HG03575 (cell line): Measurements from ENCODE around the gene C11orf21.

ENCODE experiments used
- ATAC-seq: cut with Tn5 transposase; IDR thresholded peaks from one replicate; pipeline ENCODE4 v1.9.1; 2021; ENCODE audit not compliant: unreplicated experiment, insufficient number of reproducible peaks, low FRiP score; ENCODE audit errors: extremely low read depth

The C11orf21 gene

DNA sequence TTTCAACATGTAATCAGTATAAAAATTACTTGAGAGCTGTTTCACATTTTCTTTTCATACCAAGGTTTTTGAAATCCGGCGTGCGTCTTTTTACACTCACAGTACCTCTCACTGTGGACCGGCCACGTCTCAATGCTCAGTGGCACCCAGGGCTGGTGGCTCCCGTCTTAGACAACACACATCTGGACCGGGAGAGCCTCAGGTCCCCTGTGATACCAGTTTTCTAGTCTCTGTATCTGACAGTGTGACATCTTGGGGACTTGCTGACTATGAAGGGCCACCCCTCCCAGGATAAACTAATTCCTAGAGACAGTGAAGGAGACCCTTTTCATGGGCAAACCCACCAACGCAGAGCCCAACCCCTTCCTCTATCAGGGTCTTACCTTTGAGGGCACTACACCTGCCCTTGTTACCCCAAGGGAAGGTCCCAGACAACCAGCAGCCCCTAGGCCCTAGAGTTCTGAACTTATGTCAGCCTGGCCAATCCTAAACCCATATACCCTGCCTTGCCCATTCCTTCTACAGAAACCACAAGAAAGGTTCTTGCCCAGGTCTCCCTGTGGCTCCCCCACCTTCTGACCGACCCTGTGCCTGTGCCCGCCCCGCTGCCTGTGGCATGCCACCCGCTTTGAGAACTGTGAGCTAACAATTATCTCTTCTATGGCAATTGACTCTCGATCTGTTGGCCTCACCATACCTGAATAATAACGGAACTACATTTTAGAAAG, 25.3 kb downstream of the C11orf21 start:
- no peak for ATAC-seq

DNA sequence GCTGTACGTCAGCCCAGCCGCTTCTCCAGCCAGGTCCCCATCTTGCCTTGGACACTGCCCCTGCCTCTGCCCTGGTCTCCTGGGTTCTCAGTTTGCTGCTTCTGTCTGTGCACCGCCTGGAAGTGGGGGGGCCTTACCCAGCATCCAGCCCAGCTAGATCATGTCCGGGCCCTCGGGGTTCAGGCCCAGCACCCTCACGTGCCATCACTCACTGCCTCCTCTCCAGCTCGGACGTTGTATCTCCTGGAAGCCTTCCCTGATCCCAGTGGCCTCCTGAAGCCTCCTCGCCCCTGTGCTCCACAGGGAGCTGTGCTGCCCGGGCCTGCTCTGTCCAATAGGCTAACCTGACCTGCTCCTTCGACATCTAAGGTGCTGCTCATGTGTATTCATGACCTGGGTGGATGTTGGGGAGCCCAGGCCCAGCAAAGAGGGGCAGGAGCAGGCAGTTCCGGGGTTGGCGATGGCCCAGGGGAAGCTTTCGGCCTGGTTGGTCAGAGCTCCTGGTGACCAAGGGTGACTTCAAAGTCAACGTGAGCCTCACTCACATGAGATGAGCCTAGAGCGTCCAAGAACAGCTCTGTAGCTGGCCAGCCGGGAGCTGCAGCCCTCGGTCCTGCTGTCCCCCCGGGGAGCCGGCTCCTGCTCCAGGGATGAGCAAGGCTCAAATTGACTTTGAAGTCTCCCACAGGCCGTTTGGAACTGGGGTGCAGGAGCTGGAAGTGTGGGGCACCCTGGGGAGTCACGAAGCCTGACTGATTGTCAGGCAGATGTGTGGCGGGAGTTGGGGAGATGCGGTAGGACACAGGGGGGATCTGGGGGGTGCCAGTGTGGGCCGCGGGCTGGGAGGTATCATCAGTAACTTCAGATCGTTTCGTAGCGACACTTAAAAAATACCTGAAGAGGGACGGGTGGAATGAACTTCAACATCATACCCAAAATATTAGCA, 26.1 kb downstream of the C11orf21 start:
- no peak for ATAC-seq

DNA sequence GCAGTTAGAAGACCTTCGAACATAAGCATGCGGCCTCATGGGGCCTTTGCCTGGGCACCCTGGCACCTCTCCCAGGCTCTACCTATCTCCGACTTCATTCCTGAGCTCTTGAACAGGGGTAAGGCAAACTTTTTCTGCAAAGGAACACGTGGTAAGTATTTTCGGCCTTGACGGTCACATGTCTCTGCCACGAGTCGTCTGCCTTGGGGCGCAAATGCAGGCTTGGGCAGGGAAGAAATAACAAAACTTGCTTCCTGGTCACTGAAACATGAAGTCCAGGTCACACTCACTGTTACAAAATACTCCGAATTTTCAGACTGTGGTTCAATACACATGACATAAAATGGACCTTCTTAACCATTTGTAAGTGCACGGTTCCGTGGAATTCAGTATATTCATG, 27.9 kb downstream of the C11orf21 start:
- ATAC-seq = no peak

DNA sequence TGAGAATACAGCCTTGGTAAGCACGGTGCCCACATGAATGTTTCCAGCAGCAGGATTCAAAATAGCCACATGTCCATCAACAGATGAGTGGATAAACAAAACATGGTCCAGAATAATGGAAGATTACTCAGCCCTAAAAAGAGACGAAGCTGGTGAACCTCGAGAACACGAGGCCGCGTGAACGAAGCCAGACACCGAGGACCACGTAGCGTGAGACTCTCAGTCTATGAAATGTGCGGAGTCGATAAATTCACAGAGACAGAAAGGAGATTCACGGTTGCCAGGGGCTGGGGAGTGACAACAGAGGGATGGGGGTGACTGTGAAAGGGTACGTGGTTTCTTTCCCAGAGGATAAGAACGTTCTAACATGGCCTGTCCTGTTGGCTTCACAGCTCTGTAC, 28.4 kb downstream of the C11orf21 start:
- ATAC-seq = no peak

DNA sequence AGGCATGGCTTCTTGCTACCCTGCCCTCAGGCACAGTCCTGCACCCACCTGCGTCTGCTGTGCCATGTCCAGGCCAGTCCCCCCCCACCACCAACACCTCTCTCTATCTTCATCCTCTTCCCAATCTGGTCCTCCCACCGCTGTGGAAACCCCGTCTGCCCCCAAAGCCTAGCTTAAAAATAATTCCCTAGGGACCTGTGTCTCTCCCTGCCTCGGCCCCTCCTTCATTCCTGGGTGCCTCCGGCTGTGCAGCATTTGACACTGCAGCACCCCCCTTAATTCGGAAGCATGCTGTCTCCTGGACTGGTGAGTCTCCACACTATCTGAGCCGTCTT, 28.8 kb downstream of the C11orf21 start:
- no peak for ATAC-seq

DNA sequence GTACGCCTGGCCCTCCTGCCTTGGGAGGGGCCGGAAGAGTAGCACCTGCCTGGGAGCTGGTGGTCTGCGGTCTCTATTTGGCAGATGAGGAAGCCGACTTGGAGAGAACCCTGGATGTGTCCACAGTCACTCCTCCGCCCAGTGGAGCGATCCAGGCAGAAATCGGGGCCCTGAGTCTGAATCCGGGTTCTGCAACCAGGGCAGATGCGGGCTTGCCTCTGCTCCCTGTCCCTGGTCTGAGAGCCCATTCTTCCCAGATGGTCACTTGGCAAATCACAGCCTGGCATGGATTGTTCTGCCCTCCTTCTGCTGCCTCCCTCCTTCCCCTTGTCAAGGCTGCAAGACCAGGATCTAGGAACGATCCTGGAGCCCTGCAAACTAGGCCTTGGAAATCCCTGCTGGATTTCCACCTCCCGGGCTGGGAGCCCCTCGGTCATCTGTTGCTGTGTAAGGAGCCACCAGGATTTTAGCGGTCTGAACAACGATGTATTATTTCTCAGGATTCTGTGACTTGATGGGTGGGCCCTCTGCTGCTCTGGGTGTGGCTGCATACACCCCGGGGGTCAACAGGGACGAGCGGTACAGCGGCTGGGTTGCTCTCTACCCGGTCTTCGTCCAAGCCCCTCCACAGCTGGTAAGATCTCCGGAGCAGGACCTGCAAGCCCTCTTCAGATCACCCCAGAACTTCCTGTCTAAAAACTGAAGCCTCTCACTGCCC, 29.3 kb downstream of the C11orf21 start:
- no peak for ATAC-seq

DNA sequence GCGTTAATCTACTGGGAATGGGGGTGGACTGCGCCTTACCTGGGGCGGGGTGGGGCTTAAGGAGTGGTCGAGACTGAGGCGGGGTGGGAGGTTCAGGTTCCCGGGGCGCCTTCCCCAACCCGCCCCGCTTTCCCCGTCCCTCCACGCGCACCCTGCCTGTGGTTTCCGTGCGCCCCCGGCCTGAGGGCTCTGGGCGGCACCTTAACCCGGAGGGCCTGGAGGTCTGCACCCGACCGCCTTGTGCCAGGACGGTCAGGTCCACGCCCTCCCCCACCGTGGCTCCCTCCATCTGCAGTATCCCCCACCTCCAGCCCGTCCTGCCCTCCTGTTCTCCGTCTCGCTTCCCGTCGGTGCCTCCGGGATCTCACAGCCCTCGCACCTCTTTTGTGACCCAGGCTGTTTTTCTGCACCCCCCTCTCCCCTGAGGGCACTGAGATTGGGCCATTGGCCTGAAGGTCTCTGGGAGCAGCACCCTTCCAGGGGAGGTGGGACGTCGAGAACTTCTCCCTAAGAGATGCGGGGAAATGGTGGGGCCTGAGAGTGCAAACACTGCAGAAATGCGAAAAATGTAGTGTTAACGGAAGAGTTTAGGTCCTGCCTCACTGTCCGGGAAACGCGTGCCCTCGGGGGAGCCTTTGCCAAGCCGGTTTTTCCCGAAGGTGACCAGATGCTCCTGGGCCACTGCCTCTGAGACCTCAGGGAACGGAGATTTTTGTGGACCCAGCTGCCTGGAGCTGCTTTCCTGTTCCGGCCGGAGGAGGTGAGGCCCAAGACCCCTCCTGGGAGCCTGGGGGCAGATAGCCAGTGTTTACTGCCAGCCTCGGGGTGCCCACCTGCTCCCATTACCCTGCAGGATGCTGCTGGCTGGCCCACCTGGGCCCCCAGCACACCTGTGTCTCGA, 30.1 kb downstream of the C11orf21 start:
- no peak for ATAC-seq

DNA sequence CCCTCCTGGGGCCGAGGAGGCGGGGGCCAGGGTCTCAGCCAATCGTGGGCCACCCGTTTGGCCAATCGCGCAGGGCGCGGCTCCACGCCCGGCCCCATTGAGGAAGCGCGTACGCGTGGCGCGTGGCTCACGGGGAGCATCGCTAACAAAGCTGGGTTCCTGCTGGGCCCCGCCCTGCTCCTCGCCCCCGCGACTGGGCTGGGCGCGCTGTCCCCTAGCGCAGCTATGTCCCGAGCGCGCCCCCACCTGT, 30.7 kb downstream of the C11orf21 start:
- ATAC-seq = no peak

DNA sequence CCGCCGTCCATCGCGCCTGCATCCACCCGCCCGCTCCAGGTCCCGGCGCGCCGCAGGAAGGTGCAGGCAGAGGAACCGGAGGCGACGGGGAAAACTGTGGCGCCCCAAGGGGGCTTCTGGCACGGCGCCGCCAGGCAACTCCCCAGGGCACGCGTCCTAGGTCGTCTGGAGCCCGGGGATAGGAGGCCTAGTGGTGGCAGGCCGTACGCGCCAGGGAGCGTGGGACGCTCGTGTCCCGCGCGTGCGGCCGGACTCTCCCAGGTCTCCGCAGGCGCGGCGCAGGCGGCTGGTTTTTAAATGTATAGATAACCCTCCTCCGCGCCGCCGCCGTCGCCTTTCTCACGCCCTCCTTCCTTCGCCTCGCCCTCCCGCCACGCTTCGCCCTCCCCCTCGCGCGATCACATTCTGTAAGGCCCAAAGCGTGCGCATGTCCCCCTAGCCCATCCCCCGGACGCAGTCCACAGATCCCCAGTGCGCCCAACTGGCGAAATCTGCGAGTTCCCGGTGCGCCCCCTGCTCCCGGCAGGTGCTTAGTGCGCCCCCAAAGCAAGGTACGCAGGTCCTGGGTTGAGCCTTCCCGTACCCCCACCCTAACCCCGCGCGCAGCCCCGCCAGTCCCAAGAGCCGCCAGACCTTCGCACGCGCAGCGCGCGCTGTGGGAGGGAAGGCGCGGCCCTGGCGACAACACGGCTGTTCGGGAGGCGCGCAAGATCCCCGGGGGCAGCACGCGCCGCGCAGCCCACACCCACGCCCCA, 31.2 kb downstream of the C11orf21 start, which contains the start of gene ASCL2:
Gene ASCL2 (minus strand): TSS at position 267 of the 755 bp plus-strand sequence. CDS start 256 bp downstream, at position 11.
- ATAC-seq = no peak

DNA sequence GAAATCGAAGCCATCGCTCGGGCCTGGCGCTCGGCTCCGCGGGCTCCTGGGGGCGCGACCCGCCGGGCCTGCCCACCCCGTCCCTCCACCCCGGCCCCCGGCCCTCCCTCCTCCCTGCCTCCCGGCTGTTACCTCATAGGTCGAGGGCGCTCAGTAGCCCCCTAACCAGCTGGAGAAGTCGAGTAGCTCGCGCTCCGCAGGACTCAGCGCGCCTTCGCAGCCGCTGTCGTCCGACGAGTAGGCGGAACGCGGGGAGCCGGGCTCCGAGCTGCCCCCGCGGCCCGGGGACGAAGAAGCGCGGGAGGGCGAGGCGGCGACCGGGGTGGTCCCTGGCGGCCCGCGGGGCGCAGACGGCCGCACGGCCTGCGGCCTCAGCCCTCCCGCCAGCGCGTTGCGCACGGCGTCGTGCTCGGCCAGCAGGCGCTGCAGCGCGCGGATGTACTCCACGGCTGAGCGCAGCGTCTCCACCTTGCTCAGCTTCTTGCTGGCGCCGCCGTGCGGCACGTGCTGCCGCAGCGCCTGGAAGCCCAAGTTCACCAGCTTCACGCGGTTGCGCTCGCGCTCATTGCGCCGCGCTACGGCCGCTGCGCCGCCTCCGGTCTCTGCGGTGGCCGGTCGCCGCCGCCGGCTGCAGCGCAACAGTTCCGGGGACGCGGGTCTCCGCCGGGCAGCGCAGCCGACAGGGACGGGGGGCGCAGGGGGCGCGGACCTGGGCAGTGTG, 32.0 kb downstream of the C11orf21 start:
- no peak for ATAC-seq

DNA sequence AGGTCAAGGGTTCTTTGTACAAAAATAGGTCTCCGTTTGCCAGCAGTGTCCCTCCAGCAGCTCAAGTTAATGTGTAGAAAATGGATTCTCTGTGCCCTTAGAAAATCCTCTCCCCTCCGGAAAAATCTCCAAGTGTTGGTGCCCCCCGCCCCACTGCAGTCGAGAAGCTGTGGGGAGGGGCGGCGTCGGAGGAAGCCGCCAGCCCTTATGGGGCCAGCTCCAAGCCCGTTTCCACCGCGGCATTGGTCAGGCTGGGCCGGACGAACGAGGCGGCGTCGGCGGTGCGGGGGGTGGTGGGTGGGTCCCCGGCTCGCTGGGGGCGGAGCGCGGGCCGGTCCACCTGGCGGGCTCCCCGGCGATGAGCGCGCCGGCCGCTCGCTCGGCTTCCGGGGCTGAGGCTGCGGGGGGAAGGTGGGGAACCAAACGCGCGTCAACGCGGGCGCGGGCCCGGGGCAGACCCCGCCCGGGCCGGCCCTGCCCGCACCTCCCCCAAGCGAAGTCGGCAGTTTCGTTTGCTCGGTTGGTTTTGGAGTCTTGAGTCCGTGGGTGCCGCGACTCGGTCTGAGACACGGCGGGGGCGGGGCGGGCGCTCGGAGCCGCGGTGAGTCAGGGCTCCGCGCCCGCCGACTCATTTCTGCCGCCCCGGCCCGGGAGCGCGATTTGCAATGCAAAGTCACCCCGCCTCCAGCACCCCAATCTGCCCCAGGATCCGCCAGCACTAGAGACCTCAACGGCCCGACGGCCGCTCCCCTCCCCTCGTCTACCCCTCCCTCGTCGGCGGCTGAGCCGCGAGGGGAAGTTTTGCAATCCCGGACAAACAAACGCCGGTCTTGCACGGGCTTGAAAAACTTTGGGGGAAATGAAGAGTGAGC, 32.8 kb downstream of the C11orf21 start:
- no peak for ATAC-seq

DNA sequence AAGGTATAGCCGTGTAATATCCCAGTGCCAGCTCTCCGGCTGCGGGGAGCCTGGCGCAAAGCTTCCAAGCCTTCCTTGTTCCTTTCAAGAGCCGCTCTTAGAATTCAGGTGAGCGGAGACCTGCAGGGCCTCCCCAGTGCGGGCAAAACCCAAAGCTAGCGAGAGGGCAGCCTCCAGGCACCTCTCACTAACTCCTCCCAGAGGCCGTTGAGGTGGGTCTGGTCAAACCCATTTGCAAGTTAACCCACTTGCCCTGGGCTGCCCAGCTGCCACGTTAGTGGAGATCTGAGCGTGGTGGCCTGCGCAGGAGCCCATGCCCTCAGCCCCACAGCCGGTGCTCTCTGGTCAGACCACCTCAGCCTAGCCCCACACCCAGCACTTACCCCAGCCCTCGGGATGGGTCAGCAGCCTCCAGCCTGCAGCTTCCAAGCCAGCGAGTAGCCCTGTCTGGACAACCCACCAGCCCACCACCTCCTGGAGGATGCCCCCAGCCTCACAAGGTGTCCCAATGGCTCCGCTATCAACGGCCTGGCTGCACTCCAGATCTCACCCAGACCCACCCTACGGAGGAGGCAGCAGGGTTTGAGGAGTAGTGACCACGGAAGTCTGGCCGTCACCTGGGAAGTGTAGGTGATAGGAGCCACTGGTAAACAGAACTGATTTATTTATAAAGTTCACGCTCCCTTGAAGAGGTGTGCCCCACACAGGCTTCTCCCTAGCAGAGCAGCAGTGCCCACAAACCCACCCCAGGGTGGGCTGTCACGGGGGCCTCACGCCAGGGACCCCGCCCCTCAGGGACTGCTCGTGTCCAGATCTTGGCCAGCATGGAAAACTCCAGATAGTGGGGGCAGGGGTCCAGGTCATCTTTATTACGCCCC, 33.6 kb downstream of the C11orf21 start:
- no peak for ATAC-seq

DNA sequence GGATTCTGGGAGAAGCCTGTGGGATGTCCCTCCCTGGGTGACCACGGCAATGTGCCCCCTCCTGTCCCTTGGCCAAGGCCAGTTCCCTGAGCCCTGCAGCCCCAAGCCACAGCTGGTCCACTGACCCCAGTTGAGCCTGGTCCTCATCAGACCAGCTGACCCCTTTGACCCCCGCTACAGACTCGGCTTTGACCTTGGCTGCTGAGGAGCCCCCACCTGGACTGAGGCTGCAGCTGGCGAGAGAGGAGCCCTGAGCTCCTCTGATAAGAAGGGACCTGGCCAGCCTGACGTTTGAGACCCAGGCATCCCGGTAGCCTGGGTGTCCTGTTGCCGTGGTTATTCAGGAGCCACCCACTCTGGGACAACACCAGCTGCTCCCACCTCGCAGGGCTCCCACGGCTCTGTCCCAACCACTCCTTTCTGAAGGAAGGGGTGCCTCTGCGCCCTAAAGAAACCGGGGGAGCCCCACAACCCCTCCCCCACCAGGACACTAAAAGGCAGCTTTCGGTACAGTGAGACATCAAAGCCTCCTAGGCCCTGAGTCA, 34.3 kb downstream of the C11orf21 start:
- ATAC-seq = no peak

DNA sequence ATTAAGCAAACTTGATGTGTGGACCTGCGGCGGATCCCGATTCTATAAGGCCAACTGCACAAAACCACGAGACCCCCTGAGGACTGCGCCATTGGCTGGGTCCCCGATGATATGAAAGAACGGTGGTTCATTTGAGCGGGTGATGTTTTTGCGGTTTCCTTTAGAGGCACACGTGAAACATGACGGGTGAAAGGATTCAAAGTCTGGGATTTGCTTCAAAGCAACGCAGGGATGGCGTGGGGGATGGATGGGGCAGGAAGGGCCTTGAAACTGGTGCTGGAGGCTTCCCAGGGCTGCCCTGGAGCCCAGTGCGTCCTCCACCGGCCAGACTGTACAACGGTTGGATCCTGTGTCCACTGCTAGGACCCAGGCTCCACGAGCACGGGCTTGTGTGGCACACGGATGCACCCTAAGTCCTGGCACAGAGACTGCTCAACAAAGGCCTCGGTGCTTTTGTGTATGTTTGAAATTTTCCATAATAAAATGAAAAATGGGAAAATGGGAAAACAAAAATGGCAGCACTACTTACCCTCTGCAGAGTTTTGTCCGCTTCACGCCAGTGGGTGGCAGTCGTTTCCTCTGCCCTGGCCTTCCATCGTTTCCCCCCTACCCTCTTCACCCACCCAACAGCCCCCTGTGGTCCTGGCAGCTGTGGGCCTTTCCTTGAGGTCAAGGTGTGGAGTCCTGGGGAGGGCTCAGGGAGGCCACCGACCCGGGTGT, 35.0 kb downstream of the C11orf21 start:
- ATAC-seq = no peak
